ENCODE data around the gene ZNF891.

Gene ZNF891

GRCh38 chr12:133073836-133074235, 56.2 kb downstream of the ZNF891 start:
- DNase-seq (ENCODE audit: low read depth): no peak
- no peak overlapping the region for H3K4me3 ChIP-seq (ENCODE audit: low read depth, low read length)

DNA sequence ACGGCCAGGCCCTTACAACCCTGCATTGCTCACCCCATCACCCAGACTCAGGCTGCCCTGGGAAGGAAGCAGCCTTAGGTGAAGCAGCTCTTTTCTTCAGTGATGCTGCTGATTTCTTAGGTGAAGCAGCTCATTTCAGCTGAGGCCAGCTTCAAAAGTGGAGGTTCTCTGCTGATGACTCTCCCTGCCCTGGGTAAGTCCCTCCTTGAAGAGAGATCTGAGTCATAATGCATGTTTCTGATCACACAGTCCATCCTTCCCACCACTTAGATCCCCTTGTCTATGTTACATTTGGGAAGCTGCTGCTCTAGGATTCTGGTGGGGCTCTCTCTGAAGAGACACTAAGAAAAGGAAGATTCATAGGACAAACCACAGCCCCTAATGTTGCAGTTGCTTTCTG, 66.5 kb downstream of the ZNF891 start:
- DNase-seq (ENCODE audit: low read depth): no peak
- H3K4me3 ChIP-seq (ENCODE audit: low read depth, low read length): no peak overlapping the region

GRCh38 chr12:133061954-133062353, 68.1 kb downstream of the ZNF891 start:
- H3K4me3 ChIP-seq (ENCODE audit: low read depth, low read length): no peak overlapping the region
- DNase-seq (ENCODE audit: low read depth): no peak

DNA sequence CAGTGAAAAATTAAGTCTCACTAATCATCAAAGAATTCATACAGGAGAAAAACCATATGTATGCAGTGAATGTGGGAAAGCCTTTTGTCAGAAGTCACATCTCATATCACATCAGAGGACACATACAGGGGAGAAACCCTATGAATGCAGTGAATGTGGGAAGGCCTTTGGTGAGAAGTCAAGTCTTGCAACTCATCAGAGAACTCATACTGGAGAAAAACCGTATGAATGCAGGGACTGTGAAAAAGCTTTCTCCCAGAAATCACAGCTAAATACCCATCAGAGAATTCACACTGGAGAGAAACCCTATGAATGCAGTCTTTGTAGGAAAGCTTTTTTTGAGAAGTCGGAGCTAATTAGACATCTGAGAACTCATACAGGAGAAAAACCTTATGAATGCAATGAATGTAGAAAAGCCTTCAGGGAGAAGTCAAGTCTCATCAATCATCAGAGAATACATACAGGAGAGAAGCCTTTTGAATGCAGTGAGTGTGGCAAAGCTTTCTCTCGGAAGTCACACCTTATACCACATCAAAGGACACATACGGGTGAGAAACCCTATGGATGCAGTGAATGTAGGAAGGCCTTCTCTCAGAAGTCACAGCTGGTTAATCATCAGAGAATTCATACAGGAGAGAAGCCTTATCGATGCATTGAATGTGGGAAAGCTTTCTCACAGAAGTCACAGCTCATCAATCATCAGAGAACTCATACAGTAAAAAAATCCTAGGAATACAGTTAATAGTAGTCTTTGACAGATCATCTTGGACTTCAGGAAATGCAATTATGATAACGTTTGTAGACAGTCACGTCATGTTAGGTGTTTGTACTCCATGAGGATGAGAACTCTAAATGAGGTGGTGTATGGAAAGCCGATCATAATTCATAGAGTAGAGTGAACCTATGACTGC, 71.6 kb downstream of the ZNF891 start:
- no peak for DNase-seq (ENCODE audit: low read depth)
- H3K4me3 ChIP-seq (ENCODE audit: low read depth, low read length): no peak overlapping the region

- DNase-seq (ENCODE audit: low read depth): no peak
- no peak overlapping the region for H3K4me3 ChIP-seq (ENCODE audit: low read depth, low read length)
These were observed 72.6 kb downstream of the ZNF891 start for GRCh38 chr12:133057446-133057845.
